Measurements from ENCODE around the gene ANGEL1.
A peak's percentile ranks its signal among the peaks of the same experiment; 100 is the strongest.

ANGEL1 gene

GRCh38 chr14:76820700-76821099, 8.0 kb upstream of the ANGEL1 start:
- DNase-seq (ENCODE audit: low read depth), result no peak

DNA sequence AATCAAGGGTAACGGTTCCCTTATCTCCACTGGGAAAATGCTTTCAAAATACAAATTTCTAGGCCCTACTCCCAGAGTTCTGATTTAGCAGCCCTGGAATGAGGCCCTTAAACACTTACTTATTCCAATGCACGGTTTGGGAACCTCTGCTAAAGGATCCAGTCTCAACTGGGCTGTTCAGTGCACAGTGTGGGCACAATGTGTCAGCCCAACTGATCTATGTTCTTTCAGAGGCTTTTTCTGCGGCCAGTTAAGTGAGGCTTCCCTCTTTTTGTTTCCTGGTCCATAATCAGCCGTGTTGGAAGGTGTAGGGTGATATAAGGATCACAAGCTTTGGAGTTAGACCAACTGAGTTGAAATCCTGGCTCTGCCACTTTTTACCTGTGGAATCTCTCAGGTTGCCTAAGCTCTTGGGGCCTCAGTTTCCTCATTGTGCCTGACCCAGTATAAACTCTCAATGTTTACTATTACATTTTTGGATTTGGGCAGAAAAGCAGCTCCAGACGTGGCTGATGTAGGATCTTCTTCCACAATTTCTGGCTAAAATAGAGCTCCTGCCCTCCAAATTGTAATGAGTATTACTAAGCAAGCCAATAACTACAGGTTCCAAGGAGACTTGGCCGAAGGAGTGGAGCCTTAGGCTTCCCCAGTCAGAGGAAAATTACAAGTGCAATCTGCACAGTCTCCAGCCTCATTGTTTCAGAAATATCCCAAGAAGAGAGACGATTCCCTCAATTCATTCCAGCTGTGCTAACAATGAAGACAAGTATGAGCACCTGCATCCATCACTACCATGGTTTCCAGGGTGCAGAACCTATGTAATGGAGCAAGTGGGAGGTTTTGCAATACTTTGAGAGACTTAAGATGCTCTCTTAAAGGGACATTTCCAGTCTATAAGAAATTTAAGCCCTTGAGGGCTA, 2.3 kb upstream of the ANGEL1 start:
- no peak for DNase-seq (ENCODE audit: low read depth)

DNA sequence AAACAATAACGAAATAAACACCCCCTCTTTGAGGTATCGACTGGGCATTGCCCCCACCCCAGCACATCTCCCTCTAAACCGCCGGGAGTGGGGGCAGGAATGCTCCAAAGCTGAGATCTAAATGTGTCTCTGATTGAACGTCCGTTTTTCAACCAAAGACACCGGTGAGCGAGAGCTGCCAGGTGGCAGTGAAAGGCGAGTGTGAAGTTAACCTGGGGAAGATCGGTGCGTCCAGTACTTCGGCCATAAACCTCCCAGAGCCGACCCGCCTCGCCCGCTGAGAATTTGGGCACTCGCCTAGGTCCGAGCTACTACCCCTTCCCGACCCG, 625 bp downstream of the ANGEL1 start:
- no peak for DNase-seq (ENCODE audit: low read depth)

DNA sequence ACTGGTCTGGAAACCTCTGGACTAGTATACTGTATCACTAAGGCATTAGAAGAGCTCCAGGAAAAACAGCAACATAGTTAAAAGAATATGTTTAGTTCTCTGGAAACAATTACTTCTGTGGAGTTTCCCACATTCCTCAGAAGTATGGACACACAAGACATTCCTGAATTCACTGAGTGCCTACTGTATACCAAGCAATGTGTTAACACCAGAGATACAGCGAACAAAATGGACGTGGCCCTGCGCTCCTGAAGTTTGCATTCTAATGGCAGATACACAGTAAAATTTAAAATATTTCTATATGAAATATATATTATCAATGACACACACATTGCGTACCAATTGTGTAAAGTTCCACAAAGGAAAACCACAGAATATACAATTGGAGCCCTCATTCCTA, 1.1 kb downstream of the ANGEL1 start:
- DNase-seq (ENCODE audit: low read depth), result no peak

- no peak for DNase-seq (ENCODE audit: low read depth)
Observed at GRCh38 chr14:76810953-76811400, 1.7 kb downstream of the ANGEL1 start.

DNA sequence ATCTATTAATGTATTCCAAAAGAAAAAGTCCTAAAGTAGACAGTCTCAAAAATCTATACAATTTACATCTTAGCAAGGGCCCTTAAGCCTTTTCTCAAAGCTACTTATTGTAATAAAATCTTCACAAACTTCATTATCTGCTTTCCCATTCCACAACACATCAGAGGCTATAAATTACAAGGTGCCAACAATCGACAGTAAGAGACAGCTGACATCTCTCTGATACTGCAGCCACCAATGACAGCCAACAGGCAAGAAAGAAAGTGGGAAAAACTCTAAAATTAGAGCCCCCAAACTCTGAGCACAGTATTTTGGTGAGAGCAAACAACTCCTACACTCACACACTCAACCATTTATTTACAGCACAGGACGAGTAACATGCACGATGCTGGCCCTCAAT, 2.2 kb downstream of the ANGEL1 start:
- no peak for DNase-seq (ENCODE audit: low read depth)

DNA sequence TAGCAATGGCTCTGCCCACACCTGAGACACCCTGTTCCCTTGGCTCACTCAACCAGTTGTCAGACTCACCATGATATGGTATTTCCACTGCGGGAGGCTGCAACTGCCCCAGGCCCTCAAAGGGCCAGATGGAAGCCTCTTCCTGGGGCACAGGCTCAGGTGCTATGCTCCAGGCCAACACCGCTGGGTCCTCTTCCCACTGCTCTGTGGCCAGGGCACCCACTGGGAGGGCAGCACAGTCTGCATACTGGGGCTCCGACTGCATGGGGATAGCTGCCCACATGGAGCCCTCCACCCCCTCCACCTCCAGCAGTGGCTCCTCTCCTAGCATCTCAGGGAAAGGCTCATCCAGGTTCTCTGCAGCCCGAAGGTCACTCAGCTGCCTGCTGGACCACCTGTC, 3.7 kb downstream of the ANGEL1 start:
- DNase-seq (ENCODE audit: low read depth), result no peak

DNA sequence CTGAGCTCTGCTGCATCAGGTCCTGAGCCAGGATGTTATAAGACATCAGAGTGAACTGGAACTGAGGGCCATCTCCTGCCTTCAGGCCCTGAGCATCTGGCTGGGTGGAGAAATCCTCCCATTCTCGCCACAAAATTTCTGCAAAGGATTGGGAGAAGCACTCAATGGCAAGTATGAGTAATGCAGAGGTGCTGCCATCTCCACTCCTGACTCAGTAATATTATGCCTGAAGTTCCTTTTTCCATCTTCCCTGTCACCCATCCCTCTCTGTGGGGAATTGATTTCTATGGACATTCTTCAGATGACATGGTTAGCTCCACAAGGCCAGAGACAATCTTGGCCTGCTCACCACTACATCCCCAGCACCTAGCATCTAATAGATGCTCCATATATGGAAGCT, 4.7 kb downstream of the ANGEL1 start:
- no peak for DNase-seq (ENCODE audit: low read depth)

DNA sequence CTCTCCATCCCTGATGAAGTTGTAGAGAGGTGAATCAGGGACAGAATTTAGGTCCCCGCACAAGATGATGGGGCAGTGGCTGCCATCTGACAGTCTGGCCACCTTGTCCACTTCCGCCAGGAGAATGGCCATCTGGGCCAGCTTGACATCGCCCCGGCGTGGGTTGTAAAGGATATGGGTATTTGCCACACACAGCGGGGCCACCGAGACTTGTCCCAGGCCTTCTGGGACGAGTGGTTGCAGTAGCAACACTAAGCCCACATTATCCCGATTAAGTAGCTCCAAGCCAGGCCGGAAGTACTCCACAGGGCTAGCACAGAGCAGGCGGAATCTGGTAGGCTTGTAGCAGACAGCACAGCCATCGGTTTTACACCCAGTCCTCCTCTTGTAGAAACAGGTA, 6.2 kb downstream of the ANGEL1 start:
- DNase-seq (ENCODE audit: low read depth), result no peak

- no peak for DNase-seq (ENCODE audit: low read depth)
Observed at GRCh38 chr14:76793956-76794355, 18.7 kb downstream of the ANGEL1 start.

- DNase-seq (ENCODE audit: low read depth), result no peak
Observed at GRCh38 chr14:76793324-76793723, 19.4 kb downstream of the ANGEL1 start.

DNA sequence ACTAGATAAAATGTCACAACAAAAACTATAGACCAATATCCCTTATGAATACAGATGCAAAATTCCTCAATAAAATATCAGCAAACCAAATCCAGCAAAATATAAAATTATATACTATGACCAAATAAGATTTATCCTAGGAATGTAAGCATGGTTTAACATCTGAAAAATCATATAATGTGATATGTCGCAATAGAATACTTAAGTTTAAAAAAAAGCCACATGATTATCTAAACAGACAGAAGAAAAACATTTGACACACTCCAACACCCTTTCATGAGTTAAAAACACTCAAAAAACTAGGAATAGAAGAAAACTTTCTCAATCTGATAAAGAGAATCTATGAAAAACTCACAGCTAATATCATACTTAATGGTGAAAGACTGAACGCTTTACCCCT, 20.3 kb downstream of the ANGEL1 start:
- DNase-seq (ENCODE audit: low read depth), result no peak

GRCh38 chr14:76786601-76787000, 26.1 kb downstream of the ANGEL1 start:
- no peak for DNase-seq (ENCODE audit: low read depth)

GRCh38 chr14:76784881-76785280, 27.8 kb downstream of the ANGEL1 start:
- DNase-seq (ENCODE audit: low read depth), result peak; percentile 38

DNA sequence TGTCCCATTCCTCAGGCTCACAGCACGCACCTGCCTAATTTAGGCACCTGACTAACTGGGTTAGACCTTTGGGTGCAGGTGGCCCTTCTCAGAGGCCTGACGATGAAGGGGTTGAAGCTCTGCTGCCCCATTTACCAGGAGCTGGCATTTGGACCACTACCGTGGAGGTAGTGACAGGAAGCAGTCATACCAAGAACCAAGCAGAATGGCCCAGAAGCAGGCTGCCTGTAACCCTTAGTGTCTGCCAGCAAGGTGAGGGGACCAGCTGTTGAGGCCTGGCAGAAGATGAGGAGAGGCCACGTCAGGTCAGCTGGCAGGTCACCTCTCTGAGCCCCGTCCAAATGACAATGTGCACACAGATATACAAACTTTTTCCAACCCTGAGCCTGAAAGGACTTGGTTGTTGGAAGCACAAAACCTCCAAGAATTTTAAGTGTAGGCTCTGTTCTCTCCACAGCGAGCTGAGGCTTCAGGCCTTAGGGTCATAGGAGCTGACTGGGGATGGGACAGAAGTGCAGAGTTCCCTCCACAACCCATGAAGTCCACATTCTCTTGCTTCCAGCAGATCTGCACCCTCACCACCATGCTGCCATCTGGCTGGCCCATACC, 28.3 kb downstream of the ANGEL1 start:
- no peak for DNase-seq (ENCODE audit: low read depth)

GRCh38 chr14:76782885-76783566, 29.7 kb downstream of the ANGEL1 start:
- no peak for DNase-seq (ENCODE audit: low read depth)

- no peak for DNase-seq (ENCODE audit: low read depth)
Observed at GRCh38 chr14:76782115-76782884, 30.4 kb downstream of the ANGEL1 start.

DNA sequence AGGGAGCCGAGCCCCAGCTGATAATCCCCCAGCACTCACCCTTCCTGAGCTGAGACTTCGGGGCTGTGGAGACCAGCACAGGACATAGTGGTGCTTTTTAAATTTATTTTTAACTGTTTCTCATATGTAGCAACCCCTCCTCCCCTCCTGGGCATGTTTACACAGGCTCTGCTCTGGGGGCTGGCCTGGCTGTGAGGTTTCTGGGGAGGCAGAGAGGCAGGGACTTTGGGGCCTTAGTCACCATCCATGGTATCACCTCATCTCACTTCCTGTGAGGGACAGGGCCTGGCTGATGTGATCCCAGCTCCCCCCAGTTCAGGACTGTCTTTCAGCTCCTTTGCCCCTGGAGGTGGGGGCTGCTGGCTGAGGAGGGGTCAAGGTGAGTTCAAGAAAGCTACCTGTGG, 31.0 kb downstream of the ANGEL1 start:
- no peak for DNase-seq (ENCODE audit: low read depth)

- DNase-seq (ENCODE audit: low read depth), result no peak
Observed at GRCh38 chr14:76780875-76781647, 31.6 kb downstream of the ANGEL1 start.

GRCh38 chr14:76780360-76780759, 32.3 kb downstream of the ANGEL1 start:
- no peak for DNase-seq (ENCODE audit: low read depth)

DNA sequence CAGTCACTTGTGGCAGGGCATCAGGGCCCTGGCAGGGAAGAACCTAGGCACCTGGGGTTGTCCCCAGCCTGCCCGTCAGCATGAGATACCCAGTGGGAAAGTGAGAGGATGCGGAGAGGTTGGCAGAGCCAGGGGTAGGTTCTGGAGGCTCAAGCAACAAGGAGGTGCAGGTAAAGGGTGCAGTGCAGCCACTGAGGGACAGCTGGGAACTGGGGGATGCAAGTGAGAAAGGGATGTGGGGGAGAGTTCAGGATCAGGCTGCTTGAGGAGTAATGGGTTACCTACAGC, 32.7 kb downstream of the ANGEL1 start:
- no peak for DNase-seq (ENCODE audit: low read depth)
